Measurements from ENCODE around the gene STH.

STH gene

GRCh38 chr17:46046957-46047356 lies 47.9 kb downstream of the STH start:
- DNase-seq (ENCODE audit: low read depth in 2 of 2) = no peak

- no peak for DNase-seq (ENCODE audit: low read depth in 2 of 2)
These were observed 48.3 kb downstream of the STH start for GRCh38 chr17:46047398-46047797.

GRCh38 chr17:46047856-46048255 lies 48.8 kb downstream of the STH start:
- DNase-seq (ENCODE audit: low read depth in 2 of 2) = no peak
